Activated CD4-positive, alpha-beta memory T cell treated with anti-CD3 and anti-CD28 coated beads for 36 hours (primary cell): ENCODE data around the gene BBX. TPM values are rescaled to one million over a fixed set of nuclear protein-coding genes. Genes with fewer than 3 reads are reported as not detected.

Experiments
- CTCF ChIA-PET: fragments of 350-600 bp; sonication (Branson Sonifier 250); formaldehyde crosslinking; loops from one replicate; lab custom pipeline; 2021; ENCODE audit warnings: antibody characterized with exemption, inconsistent platforms; lab: Charles Lee
- POLR2A ChIA-PET: fragments of 350-600 bp; sonication (Branson Sonifier 250); formaldehyde crosslinking; loops from one replicate; lab custom pipeline; 2021; ENCODE audit warnings: antibody characterized with exemption; lab: Charles Lee
- DNase-seq: peaks from one replicate; pipeline ENCODE4 v3.0.0-alpha.2; 2020
- H3K27ac Mint-ChIP-seq: one replicate; pipeline ENCODE4 v1.8.0; 2021; ENCODE audit warnings: mixed read lengths
- H3K27me3 Mint-ChIP-seq: one replicate; pipeline ENCODE4 v1.8.0; 2021; ENCODE audit warnings: mixed read lengths
- H3K36me3 Mint-ChIP-seq: one replicate; pipeline ENCODE4 v1.8.0; 2021; ENCODE audit warnings: mixed read lengths
- H3K4me1 Mint-ChIP-seq: one replicate; pipeline ENCODE4 v1.8.0; 2021; ENCODE audit warnings: low read depth, mixed read lengths
- H3K4me3 Mint-ChIP-seq: one replicate; pipeline ENCODE4 v1.8.0; 2021; ENCODE audit warnings: mild to moderate bottlenecking, mixed read lengths
- H3K9me3 Mint-ChIP-seq: one replicate; pipeline ENCODE4 v1.8.0; 2021; ENCODE audit warnings: mixed read lengths
- intact Hi-C: fragments of 100-400 bp; cut with micrococcal nuclease; formaldehyde crosslinking; loops from one replicate; pipeline ENCODE4 v1.15.1; 2023
- total RNA-seq, 2 experiments: library from RNA; stranded (reverse); gene quantifications; one replicate each; pipeline ENCODE4 v1.2.3, GENCODE V29; 2021

BBX gene
- total RNA-seq, 2 experiments from 2014 or later = 39.9 to 40.9 TPM

DNA sequence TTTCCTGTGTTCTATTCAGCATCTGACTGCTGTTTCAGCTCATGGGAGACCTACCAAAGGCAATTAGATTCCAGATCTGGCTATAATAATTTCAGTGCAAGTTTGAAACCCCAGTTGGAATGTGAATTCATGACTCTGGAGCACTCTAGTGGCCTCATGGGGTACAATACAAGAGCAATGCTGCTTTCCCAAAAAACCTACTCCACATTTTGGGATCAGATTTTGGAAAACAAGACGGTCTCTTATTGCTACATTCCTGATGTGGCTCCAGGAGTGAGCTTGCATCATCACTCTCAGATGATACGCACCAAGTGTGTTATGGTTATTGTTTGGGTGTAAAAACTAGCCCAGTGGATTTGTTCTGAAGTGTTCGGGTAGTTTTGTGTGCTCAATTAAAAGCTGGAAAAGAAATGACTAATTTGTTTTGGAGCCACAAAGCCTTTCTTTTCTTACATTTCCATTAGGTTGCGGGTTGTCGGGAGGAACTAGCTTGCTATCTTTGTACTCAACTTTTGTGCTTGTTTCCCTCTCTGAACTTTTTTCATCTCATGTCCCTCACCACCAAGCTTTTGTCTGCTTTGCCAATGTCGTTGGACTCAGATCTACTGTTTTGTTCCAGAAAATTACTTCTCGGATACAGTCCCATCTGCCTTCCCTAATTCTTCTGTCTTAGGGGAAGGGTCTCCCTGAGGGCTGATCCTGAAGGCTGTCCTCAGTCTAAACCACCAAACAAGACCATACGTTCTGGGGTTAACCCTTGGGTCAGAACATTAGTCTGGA is 272.1 kb downstream of the BBX start:
- DNase-seq = no peak
- intact Hi-C loops = no loop called here
- peaks cover 13% of the 10 kb centered on the region for H3K4me1 Mint-ChIP-seq
- no peak overlapping the region for H3K27ac Mint-ChIP-seq
- H3K36me3 Mint-ChIP-seq = peaks cover 28% of the 10 kb centered on the region
- no peaks in the 10 kb centered on the region for H3K9me3 Mint-ChIP-seq
- ChIA-PET POLR2A (no interaction called here), CTCF (interaction anchor here (1.0 kb wide), 1 partner anchor 374 kb away, joined by 4 read pairs; no protein-coding TSS in a partner anchor)
- no peak overlapping the region for H3K4me3 Mint-ChIP-seq
- no peaks in the 10 kb centered on the region for H3K27me3 Mint-ChIP-seq

GRCh38 chr3:107795514-107796094 is 272.8 kb downstream of the BBX start:
- H3K36me3 Mint-ChIP-seq = peaks cover 27% of the 10 kb centered on the region
- no peak for DNase-seq
- H3K4me3 Mint-ChIP-seq = no peak overlapping the region
- H3K9me3 Mint-ChIP-seq = no peaks in the 10 kb centered on the region
- peaks cover 13% of the 10 kb centered on the region for H3K4me1 Mint-ChIP-seq
- no peak overlapping the region for H3K27ac Mint-ChIP-seq
- CTCF ChIA-PET = interaction anchor here (1.0 kb wide), 1 partner anchor 374 kb away, joined by 4 read pairs; no protein-coding TSS in a partner anchor
- intact Hi-C loops = no loop called here
- POLR2A ChIA-PET = no interaction called here
- H3K27me3 Mint-ChIP-seq = no peaks in the 10 kb centered on the region

GRCh38 chr3:107796791-107797190 is 274.0 kb downstream of the BBX start:
- Mint-ChIP-seq H3K9me3 (no peaks in the 10 kb centered on the region), H3K27ac (no peak overlapping the region), H3K36me3 (peaks cover 34% of the 10 kb centered on the region), H3K27me3 (no peaks in the 10 kb centered on the region), H3K4me3 (no peak overlapping the region), H3K4me1 (peaks cover 13% of the 10 kb centered on the region)
- POLR2A ChIA-PET = no interaction called here
- CTCF ChIA-PET = interaction anchor here (1.0 kb wide), 1 partner anchor 172 kb away, joined by 3 read pairs; no protein-coding TSS in a partner anchor
- intact Hi-C loops = no loop called here
- DNase-seq = no peak

DNA sequence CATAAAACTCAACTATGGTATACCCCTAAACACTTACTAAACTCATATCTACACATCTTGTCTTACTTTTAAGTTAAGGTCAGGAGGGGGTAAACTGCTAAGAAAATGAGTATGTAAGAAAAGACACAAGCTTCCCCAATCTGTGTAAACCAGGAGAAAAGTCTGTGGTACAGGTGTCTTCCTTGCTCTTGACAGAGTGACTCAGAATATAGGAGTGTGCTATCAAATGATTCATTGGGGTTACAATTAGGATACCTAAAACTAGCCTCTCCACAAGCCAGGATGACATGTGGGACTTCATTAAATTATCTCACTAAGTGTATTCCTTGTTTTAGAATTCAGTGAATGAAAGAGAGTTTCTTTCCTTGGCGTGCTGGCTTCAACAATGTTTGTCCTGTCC is 274.8 kb downstream of the BBX start:
- intact Hi-C loops = no loop called here
- no peaks in the 10 kb centered on the region for H3K27me3 Mint-ChIP-seq
- POLR2A ChIA-PET = no interaction called here
- peaks cover 31% of the 10 kb centered on the region for H3K36me3 Mint-ChIP-seq
- no peak for DNase-seq
- H3K9me3 Mint-ChIP-seq = no peaks in the 10 kb centered on the region
- CTCF ChIA-PET = no interaction called here
- no peak overlapping the region for H3K4me3 Mint-ChIP-seq
- H3K27ac Mint-ChIP-seq = no peak overlapping the region
- H3K4me1 Mint-ChIP-seq = peaks cover 13% of the 10 kb centered on the region

GRCh38 chr3:107798381-107798780 is 275.6 kb downstream of the BBX start:
- intact Hi-C loops = no loop called here
- no peaks in the 10 kb centered on the region for H3K27me3 Mint-ChIP-seq
- ChIA-PET CTCF (no interaction called here), POLR2A (no interaction called here)
- no peak overlapping the region for H3K27ac Mint-ChIP-seq
- no peak overlapping the region for H3K4me3 Mint-ChIP-seq
- H3K9me3 Mint-ChIP-seq = no peaks in the 10 kb centered on the region
- H3K36me3 Mint-ChIP-seq = peaks cover 38% of the 10 kb centered on the region
- peaks cover 13% of the 10 kb centered on the region for H3K4me1 Mint-ChIP-seq
- DNase-seq = no peak

GRCh38 chr3:107800710-107801109 is 277.9 kb downstream of the BBX start:
- ChIA-PET POLR2A (no interaction called here), CTCF (interaction anchor here (1.1 kb wide), 1 partner anchor 52 kb away, joined by 3 read pairs; no protein-coding TSS in a partner anchor)
- Mint-ChIP-seq H3K27ac (no peak overlapping the region), H3K4me1 (peaks cover 6% of the 10 kb centered on the region), H3K4me3 (no peak overlapping the region), H3K27me3 (no peaks in the 10 kb centered on the region), H3K36me3 (peaks cover 44% of the 10 kb centered on the region), H3K9me3 (no peaks in the 10 kb centered on the region)
- DNase-seq = no peak
- intact Hi-C loops = no loop called here

- ChIA-PET CTCF (no interaction called here), POLR2A (no interaction called here)
- Mint-ChIP-seq H3K27me3 (no peaks in the 10 kb centered on the region), H3K27ac (no peak overlapping the region), H3K36me3 (peaks cover 44% of the 10 kb centered on the region), H3K4me1 (no peaks in the 10 kb centered on the region), H3K4me3 (no peak overlapping the region), H3K9me3 (no peaks in the 10 kb centered on the region)
- intact Hi-C loops = no loop called here
- no peak for DNase-seq
These were observed 280.4 kb downstream of the BBX start for GRCh38 chr3:107803170-107803569.

DNA sequence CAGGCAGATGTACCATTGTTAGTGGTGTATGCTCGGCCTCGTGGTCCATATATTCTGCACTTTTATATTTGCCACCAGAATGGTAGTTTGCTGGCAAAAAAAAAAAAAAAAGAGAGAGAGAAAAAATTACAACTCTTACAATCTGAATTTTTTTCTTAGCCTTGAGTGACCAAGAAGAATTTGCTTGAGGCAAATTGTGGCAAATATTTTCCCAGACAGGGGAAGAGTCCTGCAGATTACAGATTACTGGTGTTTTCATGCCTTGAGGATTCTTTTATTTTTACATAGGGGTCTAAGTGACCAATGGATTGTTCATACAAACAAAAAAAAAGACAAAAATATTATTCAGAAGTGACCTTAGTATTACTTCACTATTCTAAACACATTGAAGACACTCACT is 283.3 kb downstream of the BBX start:
- Mint-ChIP-seq H3K4me1 (peaks cover 10% of the 10 kb centered on the region), H3K9me3 (no peaks in the 10 kb centered on the region), H3K4me3 (no peak overlapping the region), H3K36me3 (peaks cover 43% of the 10 kb centered on the region), H3K27me3 (no peaks in the 10 kb centered on the region), H3K27ac (no peak overlapping the region)
- no peak for DNase-seq
- CTCF ChIA-PET = no interaction called here
- POLR2A ChIA-PET = no interaction called here
- intact Hi-C loops = no loop called here

DNA sequence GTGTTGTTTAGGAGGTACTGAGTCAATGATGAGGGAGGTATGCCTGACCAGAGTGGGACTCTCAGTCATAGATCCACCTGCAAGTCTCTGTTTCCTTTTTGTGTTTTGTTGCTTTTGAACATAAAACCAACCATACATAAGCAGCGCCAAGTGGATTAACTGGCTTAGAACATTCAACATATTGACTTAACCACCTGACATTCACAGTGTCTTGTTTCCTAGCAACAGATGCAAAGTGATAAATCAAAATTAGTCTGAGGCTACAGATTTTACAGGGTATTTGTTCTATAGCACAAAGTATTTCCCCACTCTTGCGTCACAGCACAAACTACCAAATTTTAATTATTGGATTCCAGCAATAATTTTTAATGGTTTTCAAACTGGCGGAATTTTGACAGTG is 283.8 kb downstream of the BBX start:
- Mint-ChIP-seq H3K36me3 (peaks cover 39% of the 10 kb centered on the region), H3K9me3 (no peaks in the 10 kb centered on the region), H3K27ac (no peak overlapping the region), H3K4me3 (no peak overlapping the region), H3K27me3 (no peaks in the 10 kb centered on the region), H3K4me1 (peaks cover 10% of the 10 kb centered on the region)
- ChIA-PET CTCF (no interaction called here), POLR2A (no interaction called here)
- DNase-seq = no peak
- intact Hi-C loops = no loop called here

DNA sequence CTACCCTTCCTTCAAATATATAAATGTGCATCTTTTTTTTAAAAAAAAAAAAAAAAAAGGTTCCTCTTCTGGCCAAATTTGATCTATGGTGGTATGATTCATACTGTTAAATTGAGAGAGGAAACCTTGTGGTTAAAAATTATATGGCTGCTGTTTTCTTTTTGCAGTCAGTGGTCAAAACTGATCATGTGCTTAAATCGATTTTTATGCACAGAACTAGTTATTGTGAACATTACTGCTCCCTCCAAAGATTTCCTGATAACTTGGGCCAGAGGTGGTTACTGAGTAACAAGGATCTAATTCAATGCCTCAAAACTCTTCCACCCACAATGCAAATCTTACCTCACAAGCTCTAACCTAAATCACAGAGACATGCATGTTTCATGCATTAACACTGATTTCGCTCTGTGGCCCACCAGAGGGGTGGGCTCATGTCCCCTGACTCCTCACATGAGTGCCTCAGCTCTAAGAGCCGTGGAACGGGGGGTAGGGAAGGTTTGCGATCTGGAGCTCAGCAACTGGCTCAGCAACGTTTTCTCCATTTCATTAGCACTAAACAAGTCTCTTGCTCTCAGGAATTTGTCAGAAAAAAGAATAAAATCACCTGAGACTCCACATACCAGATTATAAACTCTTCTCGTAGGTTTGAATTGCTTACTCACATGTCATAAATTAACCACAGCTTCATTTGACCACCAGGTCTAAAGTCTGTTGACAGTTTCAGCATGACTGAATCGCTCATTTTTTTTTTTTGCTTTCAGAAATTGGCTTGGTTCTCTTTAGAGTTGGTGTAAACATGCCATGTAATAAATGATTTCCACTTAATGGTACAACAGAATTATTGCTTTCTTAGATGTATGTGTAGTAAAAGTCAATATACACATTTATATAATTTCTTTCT is 287.7 kb downstream of the BBX start:
- Mint-ChIP-seq H3K9me3 (no peaks in the 10 kb centered on the region), H3K4me3 (no peak overlapping the region), H3K27ac (no peak overlapping the region), H3K27me3 (no peaks in the 10 kb centered on the region), H3K36me3 (peaks cover 15% of the 10 kb centered on the region), H3K4me1 (peaks cover 10% of the 10 kb centered on the region)
- POLR2A ChIA-PET = interaction anchor here (0.7 kb wide), 1 partner anchor 60 kb away, joined by 3 read pairs; no protein-coding TSS in a partner anchor
- CTCF ChIA-PET = no interaction called here
- no peak for DNase-seq
- intact Hi-C loops = no loop called here

DNA sequence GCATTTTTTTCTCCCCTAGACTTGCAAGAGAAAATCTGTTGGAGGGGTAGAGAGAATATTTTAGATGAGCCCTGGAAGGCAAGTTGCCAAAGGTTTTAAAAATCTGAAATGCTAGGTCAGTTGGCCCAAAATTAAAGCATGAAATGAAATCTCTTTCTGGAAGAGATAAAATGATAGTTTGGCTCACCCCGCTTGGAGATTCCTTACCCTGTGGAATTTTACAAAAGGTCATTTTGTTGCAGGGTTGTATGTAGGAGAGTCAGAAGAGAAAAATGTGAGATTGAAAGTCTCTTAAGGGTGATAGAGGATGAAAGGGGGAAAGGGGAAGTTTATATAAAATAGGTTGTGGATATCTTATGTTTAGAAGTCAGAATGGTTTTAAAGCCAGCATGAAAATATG is 290.3 kb downstream of the BBX start:
- H3K4me1 Mint-ChIP-seq = peaks cover 10% of the 10 kb centered on the region
- intact Hi-C loops = no loop called here
- ChIA-PET CTCF (no interaction called here), POLR2A (no interaction called here)
- H3K4me3 Mint-ChIP-seq = no peak overlapping the region
- H3K27ac Mint-ChIP-seq = no peak overlapping the region
- DNase-seq = no peak
- peaks cover 11% of the 10 kb centered on the region for H3K36me3 Mint-ChIP-seq
- no peaks in the 10 kb centered on the region for H3K9me3 Mint-ChIP-seq
- no peaks in the 10 kb centered on the region for H3K27me3 Mint-ChIP-seq

- Mint-ChIP-seq H3K27me3 (peaks cover 6% of the 10 kb centered on the region), H3K4me1 (no peaks in the 10 kb centered on the region), H3K36me3 (no peaks in the 10 kb centered on the region), H3K9me3 (no peaks in the 10 kb centered on the region), H3K4me3 (no peak overlapping the region), H3K27ac (no peak overlapping the region)
- DNase-seq = no peak
- ChIA-PET CTCF (no interaction called here), POLR2A (no interaction called here)
- intact Hi-C loops = no loop called here
These were observed 293.3 kb downstream of the BBX start for GRCh38 chr3:107816107-107816506.
